AG10803 (cell line): Measurements from ENCODE around the gene THSD7B.
"Not testable (repeated sequence)": the region's sequence is repeated elsewhere in the genome, so short reads cannot be mapped to it uniquely, and the experiment has no call there.

Experiments used
- DNase-seq: peaks from one replicate; pipeline ENCODE4 v3.0.0; 2010; ENCODE audit warnings: low read depth
- H3K4me3 ChIP-seq: 2 replicates; pipeline ENCODE4 v1.5.1; 2011; ENCODE audit warnings: mild to moderate bottlenecking, low read length, control low read depth
- CTCF ChIP-seq: conservative IDR thresholded peaks from 2 replicates; pipeline ENCODE4 v1.5.1; 2011; ENCODE audit warnings: mild to moderate bottlenecking, low read length, control low read depth, inconsistent platforms

The THSD7B gene

GRCh38 chr2:136750065-136750464, 15.3 kb upstream of the THSD7B start:
- TF ChIP-seq CTCF = no peak
- no peak for DNase-seq
- no peak overlapping the region for H3K4me3 ChIP-seq

GRCh38 chr2:136751406-136751805, 13.9 kb upstream of the THSD7B start:
- no peak overlapping the region for H3K4me3 ChIP-seq
- no peak for TF ChIP-seq CTCF
- DNase-seq = no peak

- not testable (repeated sequence) for H3K4me3 ChIP-seq, DNase-seq
Observed at GRCh38 chr2:136758504-136758903, 6.8 kb upstream of the THSD7B start.

GRCh38 chr2:136764452-136765255, 691 bp upstream of the THSD7B start:
- no peak for DNase-seq
- H3K4me3 ChIP-seq = no peak overlapping the region
- TF ChIP-seq CTCF = no peak

- TF ChIP-seq CTCF = no peak
- H3K4me3 ChIP-seq = 0 out of 2 replicates have a peak overlapping the region, but pooled peaks have one; percentile 15
- DNase-seq = no peak
Observed at GRCh38 chr2:136766073-136766404, 694 bp downstream of the THSD7B start.

- no peak for TF ChIP-seq CTCF
- H3K4me3 ChIP-seq = no peak overlapping the region
- no peak for DNase-seq
Observed at GRCh38 chr2:136767030-136767429, 1.7 kb downstream of the THSD7B start.

GRCh38 chr2:136769871-136770270, 4.5 kb downstream of the THSD7B start:
- TF ChIP-seq CTCF = no peak
- DNase-seq = no peak
- no peak overlapping the region for H3K4me3 ChIP-seq
